DOHH2 (cell line): ENCODE results near the gene USO1.

Experiments used
- H3F3A ChIP-seq: fragments of 200-600 bp; sonication (generic), shearing (Covaris generic); 2 replicates; pipeline ENCODE4 v1.6.0; 2016; ENCODE audit warnings: antibody characterized with exemption, mild to moderate bottlenecking; ENCODE audit not compliant: control insufficient read depth, insufficient read depth
- H3K27ac ChIP-seq: fragments of 200-600 bp; sonication (generic); 2 replicates; pipeline ENCODE4 v1.5.1; 2014; ENCODE audit warnings: low read depth, mild to moderate bottlenecking, low read length, moderate library complexity
- H3K27me3 ChIP-seq: fragments of 200-600 bp; sonication (generic); 2 replicates; pipeline ENCODE4 v1.6.1; 2014; ENCODE audit warnings: mild to moderate bottlenecking, low read length, mixed read lengths; ENCODE audit not compliant: control insufficient read depth
- H3K36me3 ChIP-seq: fragments of 200-600 bp; sonication (generic); 2 replicates; pipeline ENCODE4 v1.6.1; 2014; ENCODE audit warnings: mild to moderate bottlenecking, low read length, moderate library complexity, mixed read lengths; ENCODE audit not compliant: control insufficient read depth
- H3K4me1 ChIP-seq: fragments of 200-600 bp; sonication (generic); 2 replicates; pipeline ENCODE4 v1.6.1; 2014; ENCODE audit warnings: mild to moderate bottlenecking, low read length, mixed read lengths; ENCODE audit not compliant: control insufficient read depth
- H3K4me2 ChIP-seq: fragments of 200-600 bp; sonication (generic); 2 replicates; pipeline ENCODE4 v1.6.0; 2014; ENCODE audit warnings: mild to moderate bottlenecking, low read length, moderate library complexity
- H3K4me3 ChIP-seq: fragments of 200-600 bp; sonication (generic); 2 replicates; pipeline ENCODE4 v1.5.1; 2014; ENCODE audit warnings: mild to moderate bottlenecking, low read length, mixed read lengths
- H3K79me2 ChIP-seq: fragments of 200-600 bp; sonication (generic); 2 replicates; pipeline ENCODE4 v1.6.1; 2014; ENCODE audit warnings: mild to moderate bottlenecking, low read length, mixed read lengths; ENCODE audit not compliant: control insufficient read depth
- H3K9me2 ChIP-seq: fragments of 200-600 bp; sonication (generic); replicated peaks from 2 replicates; pipeline ENCODE4 v1.6.1; 2014; ENCODE audit warnings: mild to moderate bottlenecking, low read length, mixed read lengths; ENCODE audit not compliant: control insufficient read depth
- H3K9me3 ChIP-seq: fragments of 200-600 bp; sonication (generic); 2 replicates; pipeline ENCODE4 v1.6.1; 2014; ENCODE audit warnings: antibody characterized with exemption, low read length, mixed read lengths; ENCODE audit not compliant: control insufficient read depth, insufficient read depth
- H4K20me1 ChIP-seq: fragments of 200-600 bp; sonication (generic); 2 replicates; pipeline ENCODE4 v1.6.0; 2014; ENCODE audit warnings: low read depth, mild to moderate bottlenecking, antibody characterized with exemption, low read length, moderate library complexity; ENCODE audit not compliant: control insufficient read depth, insufficient read depth
- CTCF ChIP-seq: fragments of 200-600 bp; sonication (generic); IDR thresholded peaks from one replicate; pipeline ENCODE4 v1.5.1; 2014; ENCODE audit warnings: antibody characterized with exemption, mild to moderate bottlenecking, low read depth, low read length; ENCODE audit not compliant: poor library complexity, severe bottlenecking
- EZH2phosphoT487 ChIP-seq: fragments of 200-600 bp; sonication (generic); IDR thresholded peaks from 2 replicates; pipeline ENCODE4 v1.6.1; 2017; ENCODE audit warnings: borderline replicate concordance, mild to moderate bottlenecking, antibody characterized with exemption, low read length, moderate library complexity, mixed read lengths

The USO1 gene

GRCh38 chr4:75729836-75730235 is 5.5 kb downstream of the USO1 start:
- no peak overlapping the region for H3K27ac ChIP-seq
- H3F3A ChIP-seq, result no peaks in the 10 kb centered on the region
- no peaks in the 10 kb centered on the region for H3K27me3 ChIP-seq
- TF ChIP-seq CTCF (no peak), EZH2phosphoT487 (no peak)
- H4K20me1 ChIP-seq, result no peaks in the 10 kb centered on the region; the same call in 1 of the 2 replicates
- H3K36me3 ChIP-seq, result peaks cover 1% of the 10 kb centered on the region; the same call in 1 of the 2 replicates
- no peaks in the 10 kb centered on the region for H3K9me2 ChIP-seq
- no peak overlapping the region for H3K4me2 ChIP-seq
- H3K79me2 ChIP-seq, result peaks cover 77% of the 10 kb centered on the region
- H3K4me1 ChIP-seq, result peaks cover 20% of the 10 kb centered on the region
- H3K4me3 ChIP-seq, result no peak overlapping the region
- no peaks in the 10 kb centered on the region for H3K9me3 ChIP-seq

- no peak overlapping the region for H3K27ac ChIP-seq
- peaks cover 9% of the 10 kb centered on the region for H3K4me1 ChIP-seq
- H4K20me1 ChIP-seq, result no peaks in the 10 kb centered on the region
- TF ChIP-seq EZH2phosphoT487, result no peak
- TF ChIP-seq CTCF, result no peak
- no peak overlapping the region for H3K4me2 ChIP-seq
- no peaks in the 10 kb centered on the region for H3K9me2 ChIP-seq
- H3K27me3 ChIP-seq, result no peaks in the 10 kb centered on the region
- peaks cover 4% of the 10 kb centered on the region for H3K36me3 ChIP-seq
- no peaks in the 10 kb centered on the region for H3F3A ChIP-seq
- H3K79me2 ChIP-seq, result peaks cover 68% of the 10 kb centered on the region
- H3K4me3 ChIP-seq, result no peak overlapping the region
- H3K9me3 ChIP-seq, result no peaks in the 10 kb centered on the region
These were observed 9.0 kb downstream of the USO1 start for GRCh38 chr4:75733369-75733768.

- Histone ChIP-seq H4K20me1 (no peaks in the 10 kb centered on the region), H3K4me2 (no peak overlapping the region), H3K4me3 (no peak overlapping the region), H3K79me2 (peaks cover 57% of the 10 kb centered on the region), H3K9me2 (no peaks in the 10 kb centered on the region), H3K27me3 (no peaks in the 10 kb centered on the region), H3K9me3 (no peaks in the 10 kb centered on the region), H3K36me3 (peaks cover 4% of the 10 kb centered on the region), H3K4me1 (peaks cover 9% of the 10 kb centered on the region), H3K27ac (no peak overlapping the region), H3F3A (no peaks in the 10 kb centered on the region)
- TF ChIP-seq CTCF, result no peak
- TF ChIP-seq EZH2phosphoT487, result no peak
These were observed 11.1 kb downstream of the USO1 start for GRCh38 chr4:75735525-75735924.

GRCh38 chr4:75736862-75737261 is 12.5 kb downstream of the USO1 start:
- no peak overlapping the region for H3K4me2 ChIP-seq
- H4K20me1 ChIP-seq, result no peaks in the 10 kb centered on the region
- no peaks in the 10 kb centered on the region for H3F3A ChIP-seq
- TF ChIP-seq CTCF (no peak), EZH2phosphoT487 (no peak)
- no peaks in the 10 kb centered on the region for H3K9me3 ChIP-seq
- no peaks in the 10 kb centered on the region for H3K9me2 ChIP-seq
- peaks cover 4% of the 10 kb centered on the region for H3K36me3 ChIP-seq
- peaks cover 48% of the 10 kb centered on the region for H3K79me2 ChIP-seq
- peaks cover 9% of the 10 kb centered on the region for H3K4me1 ChIP-seq
- H3K4me3 ChIP-seq, result no peak overlapping the region
- H3K27ac ChIP-seq, result no peak overlapping the region
- no peaks in the 10 kb centered on the region for H3K27me3 ChIP-seq
